ENCODE data around the gene CLDN14.

GRCh38 chr21:36461277-36461917 is 18.5 kb downstream of the CLDN14 start:
- TF ChIP-seq, protein P1, sequence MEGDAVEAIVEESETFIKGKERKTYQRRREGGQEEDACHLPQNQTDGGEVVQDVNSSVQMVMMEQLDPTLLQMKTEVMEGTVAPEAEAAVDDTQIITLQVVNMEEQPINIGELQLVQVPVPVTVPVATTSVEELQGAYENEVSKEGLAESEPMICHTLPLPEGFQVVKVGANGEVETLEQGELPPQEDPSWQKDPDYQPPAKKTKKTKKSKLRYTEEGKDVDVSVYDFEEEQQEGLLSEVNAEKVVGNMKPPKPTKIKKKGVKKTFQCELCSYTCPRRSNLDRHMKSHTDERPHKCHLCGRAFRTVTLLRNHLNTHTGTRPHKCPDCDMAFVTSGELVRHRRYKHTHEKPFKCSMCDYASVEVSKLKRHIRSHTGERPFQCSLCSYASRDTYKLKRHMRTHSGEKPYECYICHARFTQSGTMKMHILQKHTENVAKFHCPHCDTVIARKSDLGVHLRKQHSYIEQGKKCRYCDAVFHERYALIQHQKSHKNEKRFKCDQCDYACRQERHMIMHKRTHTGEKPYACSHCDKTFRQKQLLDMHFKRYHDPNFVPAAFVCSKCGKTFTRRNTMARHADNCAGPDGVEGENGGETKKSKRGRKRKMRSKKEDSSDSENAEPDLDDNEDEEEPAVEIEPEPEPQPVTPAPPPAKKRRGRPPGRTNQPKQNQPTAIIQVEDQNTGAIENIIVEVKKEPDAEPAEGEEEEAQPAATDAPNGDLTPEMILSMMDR (IDR thresholded peaks at IDR 0.05): no peak
- TF ChIP-seq EP300 (IDR thresholded peaks at IDR 0.05) (no peak), POLR2A (IDR thresholded peaks at IDR 0.05) (no peak), POLR2AphosphoS5 (IDR thresholded peaks at IDR 0.05) (no peak)

All from stomach (tissue), 4 donors.